Nucleus accumbens (tissue), 56 donors: ENCODE results near the gene GRK4.
"Not testable (repeated sequence)": the region's sequence is repeated elsewhere in the genome, so short reads cannot be mapped to it uniquely, and the experiment has no call there.

ENCODE experiments used
- DNase-seq, 56 donors: peaks; one replicate each; lab custom pipeline; 2025; lab: John Stamatoyannopoulos, UW

GRK4 gene

DNA sequence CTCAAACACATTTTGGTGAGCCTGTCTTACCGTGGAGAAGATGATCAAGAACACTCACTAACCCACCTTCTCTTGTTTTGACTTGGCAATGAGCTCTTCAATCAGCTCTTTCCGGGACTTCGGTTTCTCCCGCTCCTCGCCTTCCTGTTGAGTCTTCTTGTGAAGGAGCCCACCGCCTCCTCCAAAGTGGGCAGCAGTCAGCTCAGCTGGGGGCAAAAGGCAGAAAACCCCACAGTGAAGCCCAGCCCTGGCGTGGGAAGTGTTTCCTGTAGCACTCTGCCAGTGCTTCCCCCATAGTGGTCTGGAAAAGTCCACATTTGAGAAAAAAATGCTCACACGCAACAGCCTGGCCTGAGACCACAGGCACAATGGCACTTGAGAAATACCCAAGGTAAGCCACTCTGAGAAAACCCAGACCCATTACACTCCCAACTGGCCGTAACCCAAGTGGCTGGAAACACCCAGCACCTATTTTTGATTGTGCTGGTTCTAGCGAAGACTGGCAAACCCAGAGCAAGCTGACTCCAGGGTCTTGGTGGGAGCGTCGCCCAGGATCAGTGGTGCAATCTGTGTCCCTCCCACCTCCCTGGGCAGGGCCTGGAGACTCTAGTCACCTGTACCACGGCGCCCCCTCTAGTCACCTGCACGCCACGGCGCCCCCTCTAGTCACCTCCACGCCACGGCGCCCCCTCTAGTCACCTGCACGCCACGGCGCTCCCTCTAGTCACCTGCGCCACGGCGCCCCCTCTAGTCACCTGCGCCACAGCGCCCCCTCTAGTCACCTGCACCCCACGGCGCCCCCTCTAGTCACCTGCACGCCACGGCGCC, 8.8 kb upstream of the GRK4 start:
- no peak for DNase-seq

DNA sequence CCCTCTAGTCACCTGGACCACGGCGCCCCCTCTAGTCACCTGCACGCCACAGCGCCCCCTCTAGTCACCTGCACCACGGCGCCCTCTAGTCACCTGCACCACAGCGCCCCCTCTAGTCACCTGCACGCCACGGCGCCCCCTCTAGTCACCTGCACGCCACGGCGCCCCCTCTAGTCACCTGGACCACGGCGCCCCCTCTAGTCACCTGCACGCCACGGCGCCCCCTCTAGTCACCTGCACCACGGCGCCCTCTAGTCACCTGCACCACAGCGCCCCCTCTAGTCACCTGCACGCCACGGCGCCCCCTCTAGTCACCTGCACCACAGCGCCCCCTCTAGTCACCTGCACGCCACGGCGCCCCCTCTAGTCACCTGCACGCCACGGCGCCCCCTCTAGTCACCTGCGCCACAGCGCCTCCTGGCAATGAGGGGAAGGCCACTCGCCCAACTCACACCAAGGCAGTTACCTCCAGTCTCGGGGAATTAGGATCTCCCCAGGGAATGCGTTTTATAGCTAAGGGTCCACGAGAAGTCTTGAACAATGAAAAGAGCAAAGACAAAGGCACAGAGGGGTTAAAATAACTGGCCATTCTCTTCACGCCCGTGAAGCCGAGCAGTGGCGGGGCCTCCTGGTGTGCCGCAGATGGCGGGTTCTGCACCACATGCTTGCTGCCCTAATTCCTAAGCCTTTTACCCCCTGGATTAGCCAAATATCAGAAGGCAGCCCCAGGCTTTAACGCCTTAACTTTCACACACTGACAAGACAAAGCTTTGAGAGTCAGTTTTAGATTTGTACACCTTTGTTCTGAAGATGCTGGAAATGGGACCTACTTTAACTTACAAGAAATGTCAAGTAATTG, 8.0 kb upstream of the GRK4 start:
- DNase-seq = not testable (repeated sequence)

DNA sequence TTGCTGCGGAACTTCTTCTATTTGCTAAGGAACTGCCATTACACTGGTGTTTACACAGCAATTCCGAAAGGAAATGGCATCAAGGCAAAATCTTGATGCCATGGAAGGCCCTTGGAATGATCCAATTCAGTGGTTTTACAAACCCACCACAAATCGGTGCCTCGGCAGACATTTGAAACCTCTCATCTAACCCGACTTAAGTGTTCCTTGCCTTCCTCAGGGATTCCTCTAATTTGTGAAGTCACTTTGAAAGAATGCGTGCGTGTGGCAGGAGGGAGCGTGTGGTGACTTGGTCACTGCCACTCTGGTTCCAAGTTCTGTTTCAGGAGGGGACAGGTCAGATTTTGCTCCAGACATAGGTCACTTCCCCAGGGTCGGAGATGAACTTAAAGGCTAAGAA, 4.9 kb upstream of the GRK4 start:
- DNase-seq = no peak

DNA sequence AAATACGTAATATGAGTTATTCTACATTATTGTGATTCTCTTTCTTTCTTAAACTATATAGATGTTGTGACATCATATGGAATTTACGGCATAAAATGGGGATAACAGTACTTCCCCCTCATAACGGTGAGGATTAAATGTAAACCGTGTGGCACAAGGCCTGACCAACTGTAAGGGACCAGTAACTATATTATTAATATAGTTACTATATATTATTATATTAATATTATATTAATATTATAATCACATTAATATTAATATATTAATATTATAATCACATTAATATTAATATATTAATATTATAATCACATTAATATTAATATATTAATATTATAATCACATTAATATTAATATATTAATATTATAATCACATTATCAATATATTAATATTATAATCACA, 2.9 kb upstream of the GRK4 start:
- not testable (repeated sequence) for DNase-seq

DNA sequence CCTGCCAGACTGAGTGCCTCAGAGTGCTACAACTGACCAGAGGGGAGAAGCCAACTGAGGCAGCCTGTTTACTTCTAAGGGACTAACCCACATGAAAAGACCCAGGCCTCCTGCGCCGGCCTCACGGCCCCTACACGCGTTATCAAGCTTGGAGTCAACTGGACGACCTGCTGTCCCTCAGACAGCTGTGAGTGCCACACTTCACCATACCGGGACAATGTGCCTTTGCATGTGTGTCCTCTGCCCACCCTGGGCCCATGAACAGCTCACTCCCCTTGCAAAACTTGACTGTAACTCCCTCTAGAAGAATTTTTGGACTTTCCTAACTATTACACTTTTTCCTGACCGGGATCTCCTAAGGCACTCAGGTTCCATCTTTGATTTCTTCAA, 2.0 kb upstream of the GRK4 start:
- DNase-seq = no peak

DNA sequence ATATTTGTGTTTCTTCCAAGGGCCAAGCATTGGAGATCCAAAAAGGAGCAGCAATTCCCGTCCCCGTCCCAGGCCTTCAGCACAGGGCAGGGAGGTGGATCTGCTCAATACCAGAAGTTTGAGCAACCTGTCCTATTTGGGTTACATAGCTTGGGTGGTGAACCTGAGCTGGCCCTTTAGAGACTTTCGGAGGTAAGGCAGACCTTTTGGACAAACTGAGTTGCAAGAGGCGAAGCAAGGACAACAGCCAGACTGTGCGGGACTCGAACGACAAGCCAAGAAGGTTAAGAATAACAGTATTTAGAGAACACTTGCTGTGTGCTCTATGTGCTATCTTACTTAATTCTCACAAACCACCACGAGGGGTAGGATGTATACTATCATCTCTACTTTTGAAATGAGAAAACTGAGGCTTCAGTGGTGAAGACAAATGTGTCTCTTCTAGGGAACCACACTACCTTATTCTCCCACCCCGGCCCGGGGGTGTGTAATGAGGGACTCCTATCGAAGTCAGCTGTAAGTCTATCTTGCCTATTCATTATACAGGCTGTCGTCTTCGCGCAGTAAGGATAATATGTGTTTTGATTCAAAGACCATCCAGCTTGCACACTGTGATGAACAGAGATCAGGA, 1.4 kb upstream of the GRK4 start:
- no peak for DNase-seq

DNA sequence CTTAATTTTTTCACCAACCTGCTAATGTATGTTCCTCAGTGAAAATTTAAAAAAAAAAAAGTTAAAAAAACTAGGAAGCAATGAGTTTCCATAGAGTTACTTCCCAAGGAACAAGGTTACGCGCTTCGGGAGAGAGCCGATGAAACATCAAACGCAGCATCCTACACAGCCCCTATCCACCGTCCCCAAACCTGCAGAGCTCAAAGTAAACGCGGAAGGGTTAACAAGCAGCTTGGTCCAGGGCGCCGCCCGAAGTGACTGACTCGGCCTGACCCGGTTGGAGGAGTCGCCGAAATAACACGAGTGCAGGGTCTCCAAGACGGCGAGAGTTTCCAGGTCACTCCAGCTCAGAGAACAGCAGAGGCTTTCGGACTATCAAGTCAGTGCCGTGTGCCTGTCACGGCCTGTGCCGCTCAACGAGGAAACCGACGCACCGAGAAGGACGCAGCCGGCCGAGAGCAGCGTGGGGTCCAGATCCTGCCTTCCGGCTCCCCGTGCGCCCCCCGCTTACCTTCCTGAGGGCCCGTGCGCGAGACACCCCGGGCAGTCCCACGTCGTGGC, 677 bp upstream of the GRK4 start:
- peak in 20 of 56 donors; percentile 35 to 74 (median 64) for DNase-seq

DNA sequence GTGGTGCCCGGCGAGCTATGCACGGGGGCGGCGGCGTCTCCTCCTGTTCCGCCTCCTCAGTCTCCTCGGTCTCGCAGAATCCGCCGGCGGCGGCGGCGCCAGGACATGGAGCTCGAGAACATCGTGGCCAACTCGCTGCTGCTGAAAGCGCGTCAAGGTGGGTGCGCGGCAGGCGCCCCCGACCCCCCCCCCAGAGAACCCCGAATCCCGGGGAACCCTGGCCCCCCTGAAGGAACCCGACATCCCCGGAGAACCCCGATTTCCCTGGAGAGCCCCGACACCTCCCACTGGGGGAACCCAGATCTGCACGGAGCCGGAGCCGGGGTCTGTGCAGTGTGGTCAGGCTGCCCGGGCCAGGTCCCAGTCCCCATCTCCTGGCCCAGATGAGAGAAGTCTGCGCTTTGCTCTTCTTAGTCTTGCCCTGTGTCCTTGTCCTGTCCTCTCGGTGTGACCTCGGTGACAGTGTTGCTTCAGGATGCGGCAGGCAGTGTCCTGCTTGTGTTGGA, 648 bp downstream of the GRK4 start:
- peak in 9 of 56 donors; percentile 20 to 65 (median 50) for DNase-seq

DNA sequence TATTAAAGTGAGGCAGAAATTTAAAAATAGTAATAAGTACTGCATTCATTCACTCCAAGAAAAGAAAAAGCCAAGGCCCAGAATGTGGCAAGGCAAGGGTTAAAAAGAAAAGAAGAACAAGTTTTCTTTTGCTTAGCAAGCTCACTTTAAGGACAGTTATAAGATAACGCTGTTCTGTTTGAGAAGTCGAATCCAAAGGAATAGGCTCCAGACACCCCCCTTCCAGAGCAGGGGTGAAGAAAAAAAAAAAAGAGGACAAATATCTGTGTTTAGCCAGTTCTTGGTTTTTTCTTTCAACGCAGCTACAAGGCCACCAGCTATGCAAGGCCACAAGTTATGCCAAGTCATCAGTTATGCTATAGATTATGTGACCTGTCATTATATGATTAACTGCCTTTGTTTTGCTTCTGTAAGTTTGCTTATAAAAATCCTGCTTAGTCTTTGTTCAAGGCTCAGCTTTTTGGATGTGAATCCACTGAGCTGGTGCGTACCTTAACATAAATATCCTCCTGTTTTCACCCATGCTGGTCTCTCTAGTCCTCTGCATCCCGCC, 1.4 kb downstream of the GRK4 start:
- DNase-seq = no peak

DNA sequence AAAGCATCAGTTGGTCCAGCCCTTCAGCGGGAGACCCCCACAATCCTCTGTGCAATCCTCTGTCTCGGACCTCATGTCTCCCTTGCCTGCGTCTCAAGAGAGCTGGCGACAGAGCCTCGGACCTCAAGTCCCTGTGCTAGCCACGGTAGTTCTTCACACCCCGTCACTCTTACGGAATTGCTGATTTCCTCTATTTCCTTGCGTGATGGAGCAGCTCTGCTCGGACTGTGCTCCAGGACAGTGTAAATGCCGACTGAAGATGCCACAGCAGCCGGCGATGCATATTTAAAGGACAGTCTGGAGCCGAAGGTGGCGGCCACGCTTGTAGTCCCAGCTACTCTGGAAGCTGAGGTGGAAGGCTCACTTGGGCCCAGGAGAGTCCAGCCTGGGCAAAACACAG, 1.9 kb downstream of the GRK4 start:
- DNase-seq = no peak

DNA sequence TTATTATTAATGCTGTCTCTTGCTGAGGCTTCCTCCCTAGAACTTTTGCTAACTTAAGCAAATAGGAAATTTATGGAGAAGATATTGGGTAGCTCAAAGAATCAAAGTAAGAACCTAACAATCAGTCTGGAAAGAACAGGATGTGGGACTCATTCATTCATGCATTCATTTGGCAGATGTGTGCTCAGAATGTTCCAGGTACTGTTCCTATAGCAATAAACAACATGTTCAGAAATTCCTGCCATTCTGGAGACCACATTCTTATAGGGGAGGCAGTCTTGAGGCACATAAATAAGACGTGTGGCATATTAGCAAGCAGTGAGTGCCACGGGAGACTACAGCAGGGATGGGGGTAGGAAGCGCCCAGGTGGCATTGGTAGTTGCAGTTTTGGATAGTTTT, 5.0 kb downstream of the GRK4 start:
- DNase-seq = no peak

DNA sequence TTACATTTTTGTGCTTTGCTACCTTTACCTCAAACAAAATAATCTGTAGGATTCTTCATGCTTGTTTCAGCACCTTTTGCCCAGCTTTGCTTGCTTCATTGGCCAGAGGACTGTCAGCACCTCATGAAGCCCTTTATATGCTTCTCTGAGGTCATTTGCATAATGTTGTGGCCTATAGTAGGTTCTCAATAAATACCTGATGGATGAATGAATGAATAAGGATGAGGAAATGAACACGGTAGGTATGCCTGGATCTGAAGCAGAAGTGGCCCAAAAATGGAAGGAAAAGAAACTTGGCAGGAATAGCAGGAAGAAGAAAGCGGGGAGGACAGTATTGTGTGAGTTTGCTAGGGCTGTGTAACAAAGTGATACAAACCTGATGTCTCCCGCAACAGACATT, 7.9 kb downstream of the GRK4 start:
- DNase-seq = no peak

DNA sequence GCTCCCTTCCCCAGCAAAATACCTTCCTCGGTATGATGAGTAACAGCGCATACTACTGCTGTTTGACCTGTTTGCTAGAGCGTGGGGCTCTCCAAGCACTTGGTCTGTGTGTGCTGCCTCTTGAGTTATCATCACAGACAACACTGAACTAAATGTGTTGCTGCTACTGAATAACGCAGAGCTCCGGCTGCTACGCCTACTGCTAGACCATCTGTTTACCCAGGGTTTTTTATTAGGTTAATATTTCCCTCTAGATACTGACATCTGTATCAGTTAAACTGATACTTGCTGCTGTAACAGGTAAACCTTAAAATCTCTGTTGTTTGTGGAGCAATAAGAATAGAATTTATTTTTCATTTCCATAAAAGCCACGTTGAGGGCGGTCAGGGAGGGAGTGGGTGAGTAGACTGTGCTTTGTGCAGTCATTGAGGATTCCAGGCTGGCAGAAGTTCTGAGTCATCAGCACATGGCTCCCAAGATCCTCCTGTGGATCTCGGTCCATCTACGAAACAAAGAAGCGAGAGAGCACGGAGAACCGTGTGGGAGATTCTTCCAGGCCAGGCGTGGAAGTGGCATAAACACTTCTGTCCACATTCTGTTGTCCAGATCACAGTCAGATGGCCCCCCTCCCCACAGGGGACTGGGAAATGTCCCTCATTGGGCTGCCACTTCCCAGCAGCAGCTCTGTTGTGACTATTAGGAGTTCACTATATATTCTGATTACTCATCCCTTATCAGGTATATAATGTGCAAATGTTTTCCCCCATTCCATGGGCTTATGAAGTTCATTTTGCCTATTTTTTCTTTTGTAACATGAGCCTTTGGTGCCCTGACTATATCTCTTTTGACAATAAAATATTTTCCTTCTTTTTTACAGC, 14.1 kb downstream of the GRK4 start:
- DNase-seq = peak in 19 of 56 donors; percentile 2 to 69 (median 17)

DNA sequence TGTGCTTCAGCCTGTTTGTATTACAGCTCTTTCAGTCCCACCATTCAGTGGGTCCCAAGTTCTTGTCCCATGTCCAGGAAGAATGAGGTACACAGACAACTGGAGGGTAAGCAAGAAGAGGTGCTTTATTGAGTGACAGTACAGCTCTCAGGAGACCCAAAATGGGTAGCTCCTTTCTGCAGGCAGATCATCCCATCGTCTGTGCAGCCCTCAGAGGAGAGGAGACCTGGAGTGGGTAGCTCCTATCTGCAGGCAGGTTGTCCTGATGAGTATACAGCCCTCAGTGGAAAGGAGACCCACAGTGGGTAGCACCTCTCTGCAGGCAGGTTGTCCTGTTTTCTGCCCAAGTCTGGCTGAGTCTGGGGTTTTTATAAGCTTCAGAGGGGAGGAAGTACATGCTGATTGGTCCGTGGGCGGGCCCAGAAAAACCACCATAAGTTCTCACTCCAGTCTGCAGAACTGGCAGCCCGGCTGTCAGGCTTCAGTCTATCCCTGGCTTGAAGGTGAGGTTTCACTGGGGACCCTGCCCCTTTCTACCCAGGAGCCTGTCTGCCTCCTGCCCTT, 18.0 kb downstream of the GRK4 start:
- DNase-seq = no peak

DNA sequence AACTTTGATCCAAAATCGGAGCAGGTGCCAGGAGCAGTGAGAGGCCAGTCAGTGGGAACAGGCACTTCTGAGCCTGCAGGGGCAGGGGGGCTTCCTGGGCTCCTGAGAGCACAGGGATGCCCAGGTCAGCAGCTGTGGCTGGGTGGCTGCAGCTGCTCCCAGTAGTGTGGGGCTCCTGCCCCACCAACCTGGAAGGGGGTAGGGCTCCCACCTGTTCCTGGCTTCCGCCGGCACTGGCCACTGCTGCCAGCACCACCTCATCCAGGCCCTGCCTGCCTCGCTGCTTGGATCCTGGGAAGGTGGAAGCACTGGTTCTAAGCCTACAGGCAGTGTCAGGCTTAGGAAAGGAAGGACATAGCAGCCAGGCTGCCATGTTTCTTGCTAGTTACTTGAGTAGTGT, 18.6 kb downstream of the GRK4 start:
- DNase-seq = no peak

DNA sequence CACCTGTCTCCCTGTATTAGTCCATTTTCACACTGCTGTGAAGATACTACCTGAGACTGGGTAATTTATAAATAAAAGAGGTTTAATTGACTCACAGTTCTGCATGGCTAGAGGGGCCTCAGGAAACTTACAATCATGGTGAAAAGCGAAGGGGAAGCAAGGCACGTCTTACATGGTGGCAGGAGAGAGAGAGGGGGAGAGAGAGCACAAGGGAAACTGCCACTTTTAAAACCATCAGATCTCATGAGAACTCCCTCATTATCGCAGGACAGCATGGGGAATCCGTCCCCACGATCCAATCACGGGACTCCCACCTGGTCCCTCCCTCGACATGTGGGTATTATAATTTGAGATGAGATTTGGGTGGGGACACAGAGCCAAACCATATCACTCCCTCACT, 20.3 kb downstream of the GRK4 start:
- DNase-seq = not testable (repeated sequence)

DNA sequence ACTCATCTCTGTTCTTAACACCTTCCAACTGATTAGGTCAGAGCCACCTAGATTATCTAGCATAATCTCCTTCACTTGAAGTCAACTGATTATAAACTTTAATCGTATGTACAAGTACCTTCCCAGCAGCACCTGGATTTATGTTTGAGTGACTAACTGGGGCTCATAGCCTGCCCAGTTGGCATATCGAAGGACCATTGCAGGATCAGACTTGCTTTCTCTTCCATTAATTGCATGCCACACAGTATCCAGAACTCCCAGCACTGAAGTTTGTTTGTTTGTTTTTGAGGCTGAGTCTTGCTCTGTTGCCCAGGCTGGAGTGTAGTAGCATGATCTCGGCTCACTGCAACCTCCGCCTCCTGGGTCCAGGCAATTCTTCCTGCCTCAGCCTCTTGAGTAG, 27.9 kb downstream of the GRK4 start:
- DNase-seq = no peak

DNA sequence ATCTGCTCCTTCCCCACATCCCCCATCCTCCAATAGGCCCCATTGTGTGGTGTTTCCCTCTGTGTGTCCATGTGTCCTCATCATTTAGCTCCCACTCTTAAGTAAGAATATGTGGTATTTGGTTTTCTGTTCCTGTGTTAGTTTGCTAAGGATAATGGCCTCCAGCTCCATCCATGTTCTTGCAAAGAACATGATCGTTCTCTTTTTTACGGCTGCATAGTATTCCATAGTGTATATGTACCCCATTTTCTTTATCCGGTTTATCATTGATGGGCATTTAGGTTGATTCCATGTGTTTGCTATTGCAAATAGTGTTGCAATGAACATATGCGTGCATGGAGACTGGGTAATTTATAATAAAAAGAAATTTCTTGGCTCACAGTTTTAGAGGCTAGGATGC, 31.5 kb downstream of the GRK4 start:
- DNase-seq = no peak
